SK-N-SH (cell line): Measurements from ENCODE around the gene LRATD1.

ENCODE experiments used
- CTCF ChIP-seq: fragments of 200-600 bp; sonication (generic); IDR thresholded peaks from 2 replicates; pipeline ENCODE4 v1.6.1; 2017; ENCODE audit warnings: antibody characterized with exemption, mild to moderate bottlenecking, moderate library complexity
- ELF1 ChIP-seq: IDR thresholded peaks from 2 replicates; pipeline ENCODE4 v1.4.0; 2012
- EP300 ChIP-seq, 2 experiments: IDR thresholded peaks; 2 replicates each; pipeline versions ENCODE4 v1.4.0 to v1.6.1; 2012; ENCODE audit warnings: borderline replicate concordance in 1 of 2, low read depth in 1 of 2, low read length in 1 of 2
- EZH2phosphoT487 ChIP-seq: fragments of 200-600 bp; sonication (generic); IDR thresholded peaks from 2 replicates; pipeline ENCODE4 v1.6.1; 2017; ENCODE audit warnings: low read depth, mixed run types, mild to moderate bottlenecking, antibody characterized with exemption, moderate library complexity, borderline replicate concordance
- GABPA ChIP-seq: IDR thresholded peaks from 2 replicates; pipeline ENCODE4 v1.4.0; 2012; ENCODE audit warnings: low read depth, mild to moderate bottlenecking
- MAX ChIP-seq: IDR thresholded peaks from 2 replicates; pipeline ENCODE4 v1.4.0; 2012; ENCODE audit warnings: low read depth
- POLR2AphosphoS5 ChIP-seq: IDR thresholded peaks from 2 replicates; pipeline ENCODE4 v1.6.1; 2012; ENCODE audit warnings: low read depth, low read length
- RCOR1 ChIP-seq: fragments of 150-350 bp; IDR thresholded peaks from 2 replicates; pipeline ENCODE4 v1.6.1; 2017; ENCODE audit warnings: antibody characterized with exemption, low read length

- TF ChIP-seq CTCF, result no peak
- no peak for TF ChIP-seq GABPA
- no peak for TF ChIP-seq MAX
- TF ChIP-seq RCOR1, result no peak
- TF ChIP-seq ELF1, result no peak
- no peak for TF ChIP-seq POLR2AphosphoS5
- no peak for TF ChIP-seq EZH2phosphoT487
- no peak for TF ChIP-seq EP300 (IDR thresholded peaks at IDR 0.05; ENCODE audit: borderline replicate concordance in 1 of 2, low read depth in 1 of 2, low read length in 1 of 2)
Observed at GRCh38 chr2:14583059-14583458, 49.5 kb upstream of the LRATD1 start.
